ENCODE data around the gene MOV10L1. TPM values are rescaled to one million over a fixed set of nuclear protein-coding genes. Genes with fewer than 3 reads are reported as not detected.

MOV10L1 gene
- total RNA-seq, 4 donors from 2014 or later = 0.67 TPM; not detected in 3

GRCh38 chr22:50080077-50080465, 9.7 kb upstream of the MOV10L1 start:
- H3K36me3 ChIP-seq = no peaks in the 10 kb centered on the region
- TF ChIP-seq POLR2A (IDR thresholded peaks at IDR 0.05) (no peak), CTCF (IDR thresholded peaks at IDR 0.05) (no peak)
- no peak for DNase-seq
- H3K27ac ChIP-seq = no peak overlapping the region
- no peaks in the 10 kb centered on the region for H3K27me3 ChIP-seq
- no peak overlapping the region for H3K4me3 ChIP-seq
- no peaks in the 10 kb centered on the region for H3K9me3 ChIP-seq
- no peaks in the 10 kb centered on the region for H3K4me1 ChIP-seq

- Histone ChIP-seq H3K27me3 (no peaks in the 10 kb centered on the region), H3K9me3 (no peaks in the 10 kb centered on the region), H3K4me3 (no peak overlapping the region), H3K36me3 (no peaks in the 10 kb centered on the region), H3K4me1 (no peaks in the 10 kb centered on the region), H3K27ac (no peak overlapping the region)
- no peak for DNase-seq
- TF ChIP-seq POLR2A (IDR thresholded peaks at IDR 0.05) (no peak), CTCF (IDR thresholded peaks at IDR 0.05) (no peak)
These were observed 8.2 kb upstream of the MOV10L1 start for GRCh38 chr22:50081426-50082196.

GRCh38 chr22:50082197-50082715, 7.5 kb upstream of the MOV10L1 start:
- no peak overlapping the region for H3K4me3 ChIP-seq
- no peaks in the 10 kb centered on the region for H3K27me3 ChIP-seq
- DNase-seq = no peak
- H3K9me3 ChIP-seq = no peaks in the 10 kb centered on the region
- TF ChIP-seq CTCF (IDR thresholded peaks at IDR 0.05) (no peak), POLR2A (IDR thresholded peaks at IDR 0.05) (no peak)
- H3K36me3 ChIP-seq = no peaks in the 10 kb centered on the region
- H3K27ac ChIP-seq = no peak overlapping the region
- H3K4me1 ChIP-seq = no peaks in the 10 kb centered on the region

GRCh38 chr22:50082961-50083461, 6.8 kb upstream of the MOV10L1 start:
- Histone ChIP-seq H3K36me3 (no peaks in the 10 kb centered on the region), H3K27me3 (no peaks in the 10 kb centered on the region), H3K27ac (no peak overlapping the region), H3K4me1 (no peaks in the 10 kb centered on the region), H3K4me3 (no peak overlapping the region), H3K9me3 (no peaks in the 10 kb centered on the region)
- peak in 2 of 3 donors; percentile 67 to 70 for DNase-seq
- TF ChIP-seq POLR2A (IDR thresholded peaks at IDR 0.05) = no peak
- no peak for TF ChIP-seq CTCF (IDR thresholded peaks at IDR 0.05)

GRCh38 chr22:50083462-50084079, 6.2 kb upstream of the MOV10L1 start:
- no peaks in the 10 kb centered on the region for H3K9me3 ChIP-seq
- no peak overlapping the region for H3K27ac ChIP-seq
- no peak for DNase-seq
- no peaks in the 10 kb centered on the region for H3K4me1 ChIP-seq
- no peaks in the 10 kb centered on the region for H3K36me3 ChIP-seq
- TF ChIP-seq CTCF (IDR thresholded peaks at IDR 0.05) = no peak
- no peak for TF ChIP-seq POLR2A (IDR thresholded peaks at IDR 0.05)
- no peak overlapping the region for H3K4me3 ChIP-seq
- H3K27me3 ChIP-seq = no peaks in the 10 kb centered on the region

Data from Peyer's patch (tissue), 4 donors.